ENCODE measurements around the gene HLTF.
A peak's percentile ranks its signal among the peaks of the same experiment; 100 is the strongest.
"Not testable (repeated sequence)": the region's sequence is repeated elsewhere in the genome, so short reads cannot be mapped to it uniquely, and the experiment has no call there.

The HLTF gene

GRCh38 chr3:148991219-148992026, 94.9 kb downstream of the HLTF start, which contains the start of gene GYG1:
TSS of gene GYG1 (plus strand) at chr3:148991540. CDS start at chr3:148991641, 101 bp downstream.
- DNase-seq (ENCODE audit: low read depth in 2 of 2), result peak; percentile 64 to 73

GRCh38 chr3:148990236-148990635, 96.1 kb downstream of the HLTF start:
- no peak for DNase-seq (ENCODE audit: low read depth in 2 of 2)

- DNase-seq (ENCODE audit: low read depth in 2 of 2), result not testable (repeated sequence)
These were observed 98.8 kb downstream of the HLTF start for GRCh38 chr3:148987551-148987950.

- DNase-seq (ENCODE audit: low read depth in 2 of 2), result no peak
These were observed 105.1 kb downstream of the HLTF start for GRCh38 chr3:148981273-148981672.

Data from stimulated activated CD4-positive, alpha-beta T cell treated with anti-CD3 and anti-CD28 coated beads, Interleukin-1b, Interleukin-23, amount 100 ng/mL, for 4 hours (primary cell).